ENCODE data around the gene CANX.
A peak's percentile ranks its signal among the peaks of the same experiment; 100 is the strongest.
"Not testable (repeated sequence)": the region's sequence is repeated elsewhere in the genome, so short reads cannot be mapped to it uniquely, and the experiment has no call there.

CANX gene, protein sequence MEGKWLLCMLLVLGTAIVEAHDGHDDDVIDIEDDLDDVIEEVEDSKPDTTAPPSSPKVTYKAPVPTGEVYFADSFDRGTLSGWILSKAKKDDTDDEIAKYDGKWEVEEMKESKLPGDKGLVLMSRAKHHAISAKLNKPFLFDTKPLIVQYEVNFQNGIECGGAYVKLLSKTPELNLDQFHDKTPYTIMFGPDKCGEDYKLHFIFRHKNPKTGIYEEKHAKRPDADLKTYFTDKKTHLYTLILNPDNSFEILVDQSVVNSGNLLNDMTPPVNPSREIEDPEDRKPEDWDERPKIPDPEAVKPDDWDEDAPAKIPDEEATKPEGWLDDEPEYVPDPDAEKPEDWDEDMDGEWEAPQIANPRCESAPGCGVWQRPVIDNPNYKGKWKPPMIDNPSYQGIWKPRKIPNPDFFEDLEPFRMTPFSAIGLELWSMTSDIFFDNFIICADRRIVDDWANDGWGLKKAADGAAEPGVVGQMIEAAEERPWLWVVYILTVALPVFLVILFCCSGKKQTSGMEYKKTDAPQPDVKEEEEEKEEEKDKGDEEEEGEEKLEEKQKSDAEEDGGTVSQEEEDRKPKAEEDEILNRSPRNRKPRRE

DNA sequence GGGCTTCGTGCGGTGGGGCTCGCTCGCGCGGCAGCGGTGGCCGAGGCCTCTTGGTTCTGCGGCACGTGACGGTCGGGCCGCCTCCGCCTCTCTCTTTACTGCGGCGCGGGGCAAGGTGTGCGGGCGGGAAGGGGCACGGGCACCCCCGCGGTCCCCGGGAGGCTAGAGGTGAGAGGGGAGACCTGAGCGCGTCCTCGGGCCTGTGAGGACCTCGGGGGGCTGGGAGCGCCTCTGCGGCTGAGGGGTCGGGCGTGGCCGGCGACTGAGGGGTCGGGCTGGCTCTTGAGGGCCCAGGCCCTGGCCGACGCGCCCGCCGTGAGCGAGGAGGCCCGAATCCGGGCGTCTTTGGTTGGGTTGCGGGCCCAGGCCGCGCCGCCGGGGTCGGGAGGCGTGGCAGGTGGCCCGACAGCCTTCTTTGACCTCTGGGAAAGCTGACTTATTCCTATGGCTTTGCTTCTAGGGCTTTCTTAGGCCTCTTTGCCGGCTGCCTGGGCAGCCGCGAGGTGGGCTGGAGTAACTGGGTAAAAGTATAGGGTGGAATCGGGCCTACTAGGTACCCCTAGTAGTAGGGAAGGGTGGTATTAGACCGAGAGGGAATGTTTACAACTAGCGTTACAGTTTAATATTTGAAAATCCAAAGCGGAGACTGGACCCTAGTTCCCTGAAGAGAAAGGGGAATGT lies at the start of gene CANX:
CANX (plus strand) TSS at position 33 of the 681 bp plus-strand sequence. CDS start 6,715 bp downstream, outside the sequence.
- DNase-seq (ENCODE audit: low read depth in 2 of 2), result peak in 1 of 2 experiments; percentile 13

DNA sequence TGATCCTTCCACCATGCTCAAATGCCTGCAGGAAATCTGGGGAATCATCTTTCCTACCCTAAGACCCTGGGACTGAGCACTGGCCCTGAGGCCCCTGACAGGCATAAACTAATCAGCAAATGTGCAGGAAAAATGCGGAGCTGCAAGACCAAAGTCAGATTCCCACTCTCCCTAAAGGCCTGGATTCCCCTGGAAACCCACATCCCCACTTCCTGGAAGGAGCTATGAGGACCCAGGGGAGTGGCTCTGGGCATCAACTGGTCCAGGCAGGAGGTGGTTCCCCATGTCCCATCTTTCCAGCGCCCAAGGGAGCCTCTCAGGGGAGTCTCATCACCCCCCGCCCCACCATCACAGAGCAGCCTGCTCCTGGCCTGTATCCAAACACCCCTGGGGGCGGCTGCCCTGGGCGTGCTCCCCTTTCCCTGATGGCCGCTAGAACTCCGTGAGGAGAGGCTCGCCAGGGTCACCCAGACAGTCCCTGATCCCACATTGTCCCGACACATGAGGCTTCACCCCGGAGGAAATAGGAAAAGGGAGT lies 49.5 kb upstream of the CANX start:
- DNase-seq (ENCODE audit: low read depth in 2 of 2), result not testable (repeated sequence)

DNA sequence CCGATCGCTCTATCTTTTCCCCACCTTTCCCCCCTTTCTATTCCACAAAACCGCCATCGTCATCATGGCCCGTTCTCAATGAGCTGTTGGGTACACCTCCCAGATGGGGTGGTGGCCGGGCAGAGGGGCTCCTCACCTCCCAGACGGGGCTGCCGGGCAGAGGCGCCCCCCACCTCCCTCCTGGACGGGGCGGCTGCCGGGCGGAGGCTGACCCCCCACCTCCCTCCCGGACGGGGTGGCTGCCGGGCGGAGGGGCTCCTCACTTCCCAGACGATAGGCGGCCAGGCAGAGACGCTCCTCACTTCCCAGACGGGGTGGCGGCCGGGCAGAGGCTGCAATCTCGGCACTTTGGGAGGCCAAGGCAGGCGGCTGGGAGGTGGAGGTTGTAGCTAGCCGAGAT lies 48.5 kb upstream of the CANX start:
- DNase-seq (ENCODE audit: low read depth in 2 of 2), result not testable (repeated sequence)

DNA sequence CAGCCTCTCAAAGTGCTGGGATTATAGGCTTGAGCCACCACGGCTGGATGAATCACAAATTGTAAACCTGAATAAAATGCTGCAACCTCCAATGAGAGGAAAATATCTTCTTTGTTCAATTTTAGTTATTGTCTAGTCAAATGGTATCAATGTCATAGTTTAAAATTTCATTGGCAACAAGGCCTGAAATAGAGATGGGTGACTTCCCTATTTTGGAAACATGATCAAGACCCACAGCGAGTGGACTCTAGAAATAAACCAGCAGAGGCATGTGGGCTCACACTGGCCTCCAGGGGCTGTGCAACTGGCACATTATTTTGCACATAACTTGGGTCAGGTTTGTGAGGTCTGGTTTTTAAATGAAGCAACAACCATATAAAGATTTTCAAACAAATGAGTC lies 45.6 kb upstream of the CANX start:
- DNase-seq (ENCODE audit: low read depth in 2 of 2), result not testable (repeated sequence)

DNA sequence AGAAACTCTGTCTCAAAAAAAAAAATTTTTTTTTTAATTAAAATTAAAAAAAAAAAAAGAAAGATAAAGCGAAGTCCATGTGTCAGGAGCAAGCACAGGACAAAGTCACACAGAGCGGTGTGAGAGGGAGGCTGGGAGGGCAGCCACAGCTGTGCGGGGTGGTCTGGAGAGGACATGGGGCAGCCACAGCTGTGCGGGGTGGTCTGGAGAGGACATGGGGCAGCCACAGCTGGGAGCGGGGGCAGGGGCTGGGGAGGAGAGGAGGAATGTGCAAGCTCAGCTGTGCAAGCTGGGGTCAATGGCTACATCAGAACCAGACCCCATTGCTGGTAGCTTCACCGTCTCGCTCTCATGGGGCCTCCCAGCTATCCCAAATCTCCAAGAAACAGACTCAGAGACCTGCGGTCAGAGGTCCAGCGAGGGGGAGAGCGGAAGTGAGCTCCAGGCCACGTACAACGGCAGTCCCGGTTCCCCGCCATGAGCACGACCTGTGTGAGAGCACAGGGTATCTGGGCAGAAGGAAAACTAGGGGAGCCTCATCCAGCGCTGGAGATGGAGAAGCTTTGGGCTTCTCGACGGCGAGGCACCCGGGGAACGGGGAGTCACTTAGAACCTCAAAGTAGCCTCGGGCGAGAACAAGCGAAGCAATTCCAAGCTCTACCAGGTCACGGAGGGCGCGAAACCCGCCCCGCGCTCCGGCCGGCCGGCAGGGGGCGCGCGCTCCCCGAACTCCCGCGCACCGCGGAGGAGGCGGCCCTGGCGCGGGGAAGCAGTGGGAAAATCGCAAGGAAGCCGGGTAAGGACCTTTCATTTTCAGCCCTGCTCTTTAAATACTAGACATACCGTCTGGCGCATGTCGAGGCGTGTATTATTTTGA lies 41.2 kb upstream of the CANX start:
- not testable (repeated sequence) for DNase-seq (ENCODE audit: low read depth in 2 of 2)

DNA sequence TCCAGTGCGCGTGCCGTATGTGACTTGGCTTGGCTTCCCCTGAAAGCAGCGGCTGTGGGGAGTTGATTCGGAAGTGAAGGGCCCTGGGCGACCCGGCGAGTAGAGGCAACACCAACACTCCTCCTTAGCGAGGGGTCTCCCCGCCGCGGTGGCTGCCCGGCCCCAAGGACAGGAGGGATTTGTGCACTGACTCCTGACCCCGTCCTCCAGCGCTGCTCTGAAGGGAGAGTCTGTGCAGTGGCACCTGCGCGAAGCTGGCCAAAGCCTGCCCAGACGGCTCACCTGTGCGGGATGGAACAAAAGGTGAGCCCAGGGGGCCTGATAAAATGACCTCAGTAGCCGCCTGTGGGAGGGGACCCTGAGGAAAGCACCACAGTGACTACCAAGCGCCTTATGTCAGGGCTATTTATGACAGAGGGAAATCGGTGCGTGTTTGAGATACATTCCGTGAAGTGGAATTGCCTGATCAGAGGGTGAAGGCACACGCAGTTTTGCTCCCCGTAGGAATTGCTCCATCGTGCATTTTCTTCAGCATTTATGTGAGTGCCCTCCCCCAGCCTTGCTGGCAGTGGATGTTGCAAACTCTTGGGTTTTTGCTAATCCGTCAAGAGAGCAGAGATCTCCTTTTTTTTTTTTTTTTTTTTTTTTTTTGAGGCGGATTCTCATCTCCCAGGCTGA lies 40.4 kb upstream of the CANX start:
- DNase-seq (ENCODE audit: low read depth in 2 of 2), result not testable (repeated sequence)

DNA sequence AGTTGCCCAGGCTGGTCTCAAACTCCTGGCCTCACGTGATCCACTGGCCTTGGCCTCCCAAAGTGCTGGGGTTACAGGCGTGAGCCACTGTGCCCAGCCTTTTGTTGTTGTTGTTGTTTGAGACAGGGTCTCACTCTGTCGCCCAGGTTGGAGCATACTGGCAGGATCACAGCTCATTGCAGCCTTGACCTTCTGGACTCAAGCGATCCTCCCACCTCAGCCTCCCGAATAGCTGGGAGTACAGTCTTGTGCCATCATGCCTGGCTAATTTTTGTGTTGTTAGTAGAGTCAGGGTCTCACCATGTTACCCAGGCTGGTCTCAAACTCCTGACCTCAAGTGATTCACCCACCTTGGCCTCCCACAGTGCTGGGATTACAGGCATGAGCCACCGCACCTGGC lies 37.1 kb upstream of the CANX start:
- DNase-seq (ENCODE audit: low read depth in 2 of 2), result not testable (repeated sequence)

DNA sequence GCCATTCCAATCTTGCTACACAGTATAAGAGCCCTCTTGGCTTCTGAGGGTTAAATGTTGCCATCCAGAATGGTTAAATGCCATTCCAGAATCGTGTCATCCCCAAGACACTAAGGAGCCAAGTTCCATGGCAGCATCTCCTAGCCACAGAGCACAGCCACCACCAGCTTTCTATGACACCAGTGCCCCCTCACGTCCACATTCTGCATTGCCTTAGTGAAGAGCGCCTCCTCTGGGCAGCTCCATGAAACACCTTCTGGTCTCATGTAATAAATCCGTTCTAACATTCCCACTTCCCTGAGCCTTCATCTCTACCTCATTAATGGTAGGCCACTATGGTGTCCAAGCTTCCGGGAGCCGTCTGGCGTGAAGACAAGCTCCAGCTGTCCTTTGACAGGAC lies 30.4 kb upstream of the CANX start:
- DNase-seq (ENCODE audit: low read depth in 2 of 2), result peak in 1 of 2 experiments; percentile 5

DNA sequence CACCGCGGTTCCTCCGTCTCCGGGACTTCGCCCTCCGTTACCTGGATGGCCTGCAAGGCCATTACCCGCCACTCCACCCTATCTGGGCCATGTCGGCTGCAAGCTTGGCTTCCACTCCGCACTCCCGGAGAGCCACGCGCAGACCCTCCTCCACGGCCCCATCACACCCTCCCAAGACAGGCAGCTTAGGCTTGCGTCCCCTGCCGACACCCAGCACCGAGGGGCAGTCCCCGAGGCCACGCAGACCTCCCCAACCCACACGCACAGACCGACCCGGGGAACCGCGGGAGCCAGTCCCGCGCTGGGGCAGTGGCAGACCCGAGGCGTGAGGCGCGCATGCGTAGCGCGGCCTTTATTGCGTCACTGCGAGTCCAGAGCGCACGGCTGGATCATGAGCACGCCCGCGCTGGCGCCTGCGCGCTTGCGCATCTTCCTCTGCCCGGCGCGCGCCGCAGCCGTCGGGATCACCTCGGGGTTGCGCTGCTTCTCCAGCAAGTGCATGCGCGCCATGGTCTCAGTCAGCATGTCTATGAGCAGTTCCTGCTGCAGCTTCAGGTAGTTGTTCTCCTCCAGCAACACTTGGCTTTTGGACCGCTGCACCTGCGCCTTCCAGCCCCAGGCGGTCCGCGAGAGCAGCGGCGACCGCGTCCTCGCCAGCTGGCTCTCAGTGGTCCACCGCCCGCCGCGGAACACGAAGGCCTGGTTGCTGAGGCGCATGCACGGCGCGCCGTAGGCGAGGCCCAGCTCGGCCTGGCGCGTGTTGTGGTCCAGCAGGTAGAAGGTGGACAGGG lies 20.3 kb upstream of the CANX start:
- DNase-seq (ENCODE audit: low read depth in 2 of 2), result peak; percentile 89 to 92

DNA sequence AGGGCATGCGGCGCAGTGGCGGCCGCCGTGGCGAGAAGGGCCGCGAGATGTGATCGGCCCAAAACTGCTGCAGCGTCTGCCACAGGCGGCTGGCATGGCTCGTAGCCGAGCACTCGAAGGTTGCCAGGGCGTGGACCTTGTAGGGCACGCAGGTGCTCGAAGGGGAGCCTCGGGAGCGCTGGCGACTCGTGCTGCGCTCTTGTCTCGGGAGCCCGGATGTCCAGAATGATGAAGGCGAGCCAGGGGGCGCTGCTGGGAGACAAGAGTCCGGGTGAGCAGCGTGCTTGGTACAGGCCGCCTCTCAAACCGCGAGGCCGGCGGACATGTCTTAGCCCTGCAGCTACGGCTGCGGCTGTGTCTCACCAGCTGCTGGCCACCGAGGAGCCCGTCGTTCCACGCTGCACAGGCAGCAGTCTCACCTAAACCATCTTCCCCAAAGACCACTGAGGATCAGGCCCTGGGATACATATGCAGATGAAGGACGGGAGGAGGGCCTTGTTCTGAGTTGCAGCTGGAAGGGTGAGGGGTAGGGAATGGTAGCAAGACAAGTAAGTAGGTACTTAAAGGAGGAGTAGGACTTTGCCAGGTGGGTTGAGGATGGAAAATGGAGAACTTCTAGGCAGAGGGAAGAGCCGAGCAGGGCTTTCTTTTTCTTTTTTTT lies 19.6 kb upstream of the CANX start:
- peak; percentile 27 to 59 for DNase-seq (ENCODE audit: low read depth in 2 of 2)

DNA sequence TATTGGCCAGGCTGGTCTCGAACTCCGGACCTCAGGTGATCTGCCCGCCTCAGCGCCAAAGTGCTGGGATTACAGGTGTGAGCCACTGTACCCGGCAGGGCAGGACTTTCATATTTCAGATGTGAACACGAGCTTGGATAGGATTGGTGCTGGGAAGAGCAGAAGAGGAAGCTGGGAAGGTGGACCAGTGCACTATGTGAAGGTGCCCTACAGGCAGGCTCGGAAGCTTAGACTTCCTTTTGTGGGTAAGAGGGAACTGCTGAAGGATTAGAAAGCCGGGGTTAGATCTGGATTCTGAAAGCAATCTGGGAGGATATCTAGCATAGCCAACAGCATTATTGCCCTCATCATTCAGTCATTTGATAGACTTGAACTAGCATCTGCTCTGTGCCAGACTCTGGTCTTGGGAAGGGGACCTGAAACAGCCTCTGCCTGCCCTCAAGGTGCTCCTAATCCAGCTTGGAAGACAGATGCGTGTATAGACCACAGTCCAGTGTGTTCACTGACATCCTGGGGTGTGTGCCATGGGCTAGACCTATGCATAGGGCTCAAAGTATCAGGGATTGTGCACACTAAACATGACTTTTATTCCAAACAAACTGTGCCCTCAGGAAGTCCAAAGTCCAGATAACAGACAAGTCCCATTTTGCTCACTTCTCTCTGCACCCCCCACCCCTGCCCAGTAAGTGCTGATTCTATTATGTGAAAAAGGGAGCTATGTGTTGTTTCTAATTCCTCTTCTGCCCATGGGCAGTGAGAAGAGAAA lies 18.6 kb upstream of the CANX start:
- DNase-seq (ENCODE audit: low read depth in 2 of 2), result no peak

DNA sequence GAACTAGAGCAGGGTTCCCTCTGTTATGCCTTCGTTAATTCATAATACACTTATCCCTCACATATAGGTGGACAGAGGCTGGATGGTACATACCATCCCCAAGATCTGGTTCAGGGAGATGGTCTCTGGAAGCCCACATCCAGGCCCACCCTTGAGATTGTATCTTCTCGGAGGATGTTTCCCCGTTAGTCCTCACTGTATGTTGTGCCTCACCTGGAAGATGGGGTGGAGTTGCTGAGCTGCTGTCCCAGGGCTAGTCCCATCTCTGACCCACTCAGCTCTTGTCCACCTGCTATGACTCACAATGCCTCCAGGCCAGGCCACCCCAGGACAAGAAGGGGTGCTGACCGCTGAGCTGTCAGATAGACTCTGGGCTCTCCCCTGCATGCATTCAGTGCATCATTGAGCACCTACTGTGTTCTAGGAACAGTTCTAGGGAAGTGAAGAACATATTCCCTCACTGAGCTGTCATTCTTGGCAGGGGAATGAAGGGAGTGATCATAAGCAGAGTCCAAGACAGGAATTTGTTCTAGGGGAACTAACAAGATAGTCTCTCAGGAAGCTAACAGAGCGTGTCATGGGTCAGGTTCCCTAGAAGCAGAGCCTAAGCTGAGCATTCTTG lies 17.9 kb upstream of the CANX start, which contains the start of gene CBY3:
CBY3 (minus strand) TSS at position 255 of the 622 bp plus-strand sequence; CDS start at position 139, 116 bp downstream.
- DNase-seq (ENCODE audit: low read depth in 2 of 2), result no peak

DNA sequence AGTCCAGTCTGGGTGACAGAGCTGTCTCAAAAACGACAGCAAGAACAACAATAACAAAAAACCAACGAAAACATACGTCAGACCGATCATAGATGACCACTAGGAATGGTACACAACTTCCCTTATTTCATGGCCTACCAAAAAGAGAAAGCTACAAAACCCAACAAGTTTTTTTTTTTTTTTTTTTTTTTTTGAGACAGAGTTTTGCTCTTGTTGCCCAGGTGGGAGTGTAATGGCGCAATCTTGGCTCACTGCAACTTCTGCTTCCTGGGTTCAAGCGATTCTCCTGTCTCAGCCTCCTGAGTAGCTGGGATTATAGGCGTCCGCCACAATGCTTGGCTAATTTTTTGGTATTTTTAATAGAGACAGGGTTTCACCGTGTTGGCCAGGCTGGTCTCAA lies 9.6 kb upstream of the CANX start:
- not testable (repeated sequence) for DNase-seq (ENCODE audit: low read depth in 2 of 2)

DNA sequence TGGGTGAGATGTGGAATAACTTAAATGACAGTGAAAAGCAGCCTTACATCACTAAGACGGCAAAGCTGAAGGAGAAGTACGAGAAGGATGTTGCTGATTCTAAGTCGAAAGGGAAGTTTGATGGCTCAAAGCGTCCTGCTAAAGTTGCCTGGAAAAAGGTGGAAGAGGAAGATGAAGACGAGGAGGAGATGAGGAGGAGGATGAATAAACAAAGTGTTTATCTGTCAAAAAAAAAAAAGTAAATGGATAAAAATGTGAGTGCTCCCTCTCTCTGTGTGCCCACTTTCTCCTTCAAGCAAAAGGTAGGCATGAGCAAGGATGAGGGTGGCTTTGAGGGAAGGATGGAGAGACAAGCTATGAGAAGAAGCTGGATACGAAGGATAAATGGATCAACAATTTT lies 4.2 kb upstream of the CANX start:
- no peak for DNase-seq (ENCODE audit: low read depth in 2 of 2)

DNA sequence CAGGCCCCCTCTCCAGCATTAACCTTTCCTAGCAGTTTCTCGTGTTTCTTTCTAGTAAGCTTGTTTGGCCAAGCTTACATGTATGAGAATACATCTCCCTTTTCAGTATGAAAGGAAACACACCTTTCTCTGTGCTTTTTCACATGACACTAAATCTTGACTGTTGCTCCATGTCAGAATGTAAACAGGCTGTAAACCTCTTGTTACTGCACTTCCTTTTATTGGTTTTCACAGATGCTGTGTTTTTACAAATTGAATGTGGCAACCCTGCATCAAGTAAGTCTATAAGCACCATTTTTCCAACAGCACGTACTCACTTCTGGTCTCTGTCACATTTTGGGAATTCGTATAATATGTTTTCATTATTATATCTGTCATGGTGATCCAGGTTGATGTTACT lies 2.2 kb upstream of the CANX start:
- no peak for DNase-seq (ENCODE audit: low read depth in 2 of 2)

DNA sequence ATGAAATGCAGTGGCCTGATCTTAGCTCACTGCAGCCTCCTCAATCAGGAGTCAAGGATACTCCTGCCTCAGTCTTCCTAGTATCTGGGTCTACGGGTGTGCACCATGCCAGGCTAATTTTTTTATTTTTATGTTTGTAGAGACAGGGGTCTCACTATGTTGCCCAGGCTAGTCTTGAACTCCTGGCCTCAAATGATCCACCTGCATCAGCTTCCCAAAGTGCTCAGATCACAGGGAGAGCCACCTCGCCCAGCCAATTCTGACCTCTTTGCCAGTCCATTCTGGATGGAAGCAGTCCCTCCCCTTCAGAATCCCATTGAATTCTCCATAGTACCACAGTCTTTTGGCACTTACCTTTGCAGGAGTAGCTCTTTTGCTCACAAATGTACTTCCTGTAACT lies 1.7 kb upstream of the CANX start:
- DNase-seq (ENCODE audit: low read depth in 2 of 2), result no peak

DNA sequence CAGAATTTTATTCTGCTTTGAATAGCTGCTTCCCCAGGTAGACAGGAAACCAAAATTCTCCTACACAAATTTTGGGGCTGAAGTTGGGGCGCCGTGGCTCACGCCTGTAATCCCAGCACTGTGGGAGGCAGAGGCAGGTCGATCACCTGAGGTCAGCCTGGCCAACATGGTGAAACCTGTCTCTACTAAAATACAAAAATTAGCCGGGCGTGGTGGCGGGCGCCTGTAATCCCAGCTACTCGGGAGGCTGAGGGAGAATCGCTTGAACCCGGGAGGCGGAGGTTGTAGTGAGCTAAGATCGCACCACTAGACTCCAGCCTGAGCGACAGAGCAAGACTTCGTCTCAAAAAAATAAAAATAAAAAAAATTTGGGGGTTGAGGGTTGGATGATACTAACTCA lies 1.2 kb upstream of the CANX start:
- DNase-seq (ENCODE audit: low read depth in 2 of 2), result not testable (repeated sequence)

Data from stimulated activated CD4-positive, alpha-beta T cell treated with anti-CD3 and anti-CD28 coated beads, Interleukin-12 subunit alpha, Interleukin-12 subunit beta, amount 100 ng/mL, for 24 hours (primary cell).